GM19372 (cell line): ENCODE measurements around the gene PKDREJ.

Experiments used
- ATAC-seq: cut with Tn5 transposase; IDR thresholded peaks from one replicate; pipeline ENCODE4 v1.9.1; 2021; ENCODE audit warnings: mild to moderate bottlenecking, low read depth, moderate library complexity; ENCODE audit not compliant: unreplicated experiment

The PKDREJ gene

GRCh38 chr22:46209262-46209661 lies 53.9 kb downstream of the PKDREJ start:
- no peak for ATAC-seq
